HG03139 (cell line): Measurements from ENCODE around the gene WNT4.

Experiments used
- ATAC-seq: cut with Tn5 transposase; IDR thresholded peaks from one replicate; pipeline ENCODE4 v1.9.1; 2021; ENCODE audit not compliant: unreplicated experiment

Gene WNT4

DNA sequence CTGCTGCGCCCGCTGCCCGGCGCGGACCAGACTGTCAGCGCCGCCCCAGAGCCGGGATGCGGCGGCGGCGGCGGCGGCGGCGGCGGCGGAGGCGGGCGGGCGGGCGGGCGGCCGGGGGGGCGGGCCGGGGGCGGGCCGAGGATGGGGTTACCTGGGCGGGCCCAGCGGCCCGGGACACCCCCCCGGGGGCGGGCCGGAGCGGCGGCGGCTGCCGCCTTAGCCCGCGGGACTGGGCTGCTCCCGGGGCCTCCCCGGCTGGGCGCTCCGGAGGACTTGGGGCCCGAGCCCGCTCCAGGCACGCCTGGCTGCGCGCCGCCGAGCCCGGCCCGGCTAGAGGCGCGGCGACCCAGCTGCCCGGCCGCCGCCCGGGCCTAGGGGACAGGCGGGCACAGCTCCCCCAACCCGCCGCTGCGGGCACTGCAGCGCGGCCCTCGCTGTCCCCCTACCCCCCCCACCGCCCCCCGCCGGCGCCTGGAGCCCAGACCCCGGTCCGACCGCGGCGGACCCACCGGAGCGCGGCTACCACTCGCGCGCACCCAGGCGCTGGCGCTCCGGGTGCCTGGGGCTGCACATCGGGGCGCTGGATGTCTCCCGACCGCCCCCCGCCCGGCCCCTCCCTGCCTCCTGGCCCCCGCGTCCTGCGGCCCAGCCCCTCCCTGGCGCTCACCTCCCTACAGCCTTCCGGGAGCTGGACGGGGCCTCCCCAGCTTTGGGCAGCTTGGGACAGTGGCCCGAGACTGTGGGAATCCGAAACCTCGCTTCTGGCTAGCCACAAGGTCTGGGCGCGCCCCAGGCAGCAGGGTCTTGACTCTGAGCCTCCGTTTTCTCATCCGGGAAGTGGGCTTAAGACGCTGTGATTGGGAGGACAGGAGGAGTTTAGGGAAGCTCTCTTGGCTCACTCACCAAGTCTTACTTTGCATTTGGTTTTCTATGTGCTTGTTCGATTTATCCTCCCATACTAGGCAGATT, at the start of gene WNT4:
Gene WNT4 (minus strand): TSS at position 33 of the 969 bp plus-strand sequence. CDS start 175 bp downstream, outside the sequence.
- ATAC-seq: no peak

DNA sequence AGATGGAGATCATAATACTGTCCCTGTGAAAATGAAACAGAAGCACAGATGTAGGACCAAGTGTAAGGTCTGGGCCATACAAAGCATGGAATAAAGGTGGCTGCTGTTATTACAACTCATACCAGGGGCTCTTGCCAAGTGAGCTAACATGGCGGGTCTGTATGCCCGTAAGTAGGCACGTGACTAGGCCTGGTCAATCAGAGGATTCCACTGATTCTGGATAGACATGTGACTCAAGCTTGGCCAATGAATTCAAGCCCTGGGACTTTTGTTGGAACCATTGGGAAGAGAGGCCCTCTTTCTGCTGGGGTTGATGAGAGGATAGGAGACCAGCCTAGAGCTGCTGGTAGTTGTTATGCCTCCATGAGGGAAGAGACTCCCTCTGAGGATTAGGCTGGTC, 47.8 kb upstream of the WNT4 start:
- no peak for ATAC-seq

DNA sequence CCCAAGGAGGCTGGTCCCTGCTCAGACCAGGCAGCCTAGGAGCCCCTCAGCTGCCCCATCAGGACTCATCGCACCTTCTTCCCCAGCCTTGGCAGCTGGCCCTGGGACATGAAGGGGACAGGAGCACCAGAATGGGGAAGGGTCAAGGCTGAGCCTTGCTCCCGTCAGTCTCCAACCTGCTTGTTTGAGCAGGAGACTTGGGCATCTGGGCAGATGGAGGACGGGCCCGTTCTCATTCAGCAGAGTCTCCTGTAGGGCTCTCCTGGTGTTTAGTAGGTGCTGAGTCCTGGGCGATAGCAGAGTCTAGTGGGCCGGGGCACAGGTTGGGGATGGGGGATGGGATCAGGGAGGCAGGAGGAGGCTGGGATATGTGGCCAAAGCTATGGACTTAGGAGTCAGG, 47.4 kb upstream of the WNT4 start:
- ATAC-seq: no peak

DNA sequence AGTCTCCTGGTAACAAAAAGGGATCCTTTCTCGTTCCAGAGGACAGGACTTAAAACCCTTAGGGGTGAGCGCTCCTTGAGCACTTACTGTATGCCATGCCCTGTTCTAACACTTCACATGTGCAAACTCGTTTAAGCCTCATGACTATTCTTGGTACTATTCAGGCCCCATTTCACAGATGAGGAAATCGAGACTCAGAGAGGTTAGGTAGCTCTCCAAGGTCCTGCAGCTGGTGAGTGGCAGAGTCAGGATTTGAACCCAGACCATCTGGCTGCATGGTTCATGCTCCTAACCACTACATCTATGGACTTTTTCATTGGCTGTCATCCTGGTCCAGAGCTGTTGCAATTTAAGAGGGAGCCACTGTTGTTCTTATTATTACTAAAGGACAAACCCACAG, 46.7 kb upstream of the WNT4 start:
- no peak for ATAC-seq

DNA sequence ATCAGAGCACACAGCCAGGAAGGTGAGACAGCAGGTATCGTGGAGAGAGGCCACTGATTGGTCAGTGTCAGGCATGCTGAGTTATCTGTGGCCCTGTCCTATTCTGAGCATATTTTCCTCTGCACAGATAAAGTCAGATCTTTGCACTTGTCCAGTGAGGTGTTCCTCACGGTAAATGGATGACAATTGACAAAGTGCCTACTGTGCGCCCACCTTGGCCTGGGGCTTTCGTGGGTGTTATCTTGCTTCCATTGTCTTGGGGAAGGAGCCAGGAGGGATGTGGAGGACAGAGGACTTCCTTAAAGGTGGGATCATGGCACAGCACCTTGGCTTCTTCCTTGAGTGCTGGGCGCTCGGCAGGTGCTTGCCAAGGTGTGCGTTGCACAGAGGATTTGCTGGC, 46.0 kb upstream of the WNT4 start:
- ATAC-seq: no peak

DNA sequence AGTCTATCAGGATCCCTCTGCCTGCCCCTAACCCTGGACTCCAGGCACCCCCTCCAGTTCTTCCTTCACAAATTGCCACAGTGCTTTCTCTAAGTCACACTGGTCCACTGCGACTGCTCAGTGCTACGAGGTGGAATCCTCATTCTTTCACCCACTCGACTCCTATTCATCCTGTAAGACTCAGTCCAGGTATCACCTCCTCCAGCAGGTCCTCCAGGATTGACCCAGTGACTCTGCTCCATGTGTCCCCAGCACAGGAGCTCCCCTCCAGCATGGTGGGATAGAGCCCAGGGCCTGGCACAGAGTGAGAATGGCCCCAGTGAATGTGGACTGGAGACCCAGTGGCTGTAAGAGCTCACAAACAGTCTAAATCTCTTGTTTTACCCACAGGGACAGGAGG, 45.5 kb upstream of the WNT4 start:
- no peak for ATAC-seq

DNA sequence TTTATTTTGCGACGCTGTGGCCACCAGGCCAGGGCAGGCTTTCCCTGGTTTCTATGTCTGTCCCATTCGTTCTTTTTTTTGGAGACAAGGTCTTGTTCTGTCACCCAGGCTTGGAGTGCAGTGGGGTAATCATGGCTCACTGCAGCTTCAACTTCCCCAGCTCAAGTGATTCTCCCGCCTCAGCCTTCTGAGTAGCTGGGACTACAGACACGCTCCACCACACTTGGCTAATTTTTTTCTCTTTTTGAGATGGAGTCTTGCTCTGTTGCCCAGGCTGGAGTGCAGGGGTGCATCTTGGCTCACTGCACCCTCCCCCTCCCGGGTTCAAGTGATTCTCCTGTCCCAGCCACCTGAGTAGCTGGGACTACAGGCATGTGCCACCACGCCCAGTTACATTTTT, 43.4 kb upstream of the WNT4 start:
- ATAC-seq: no peak

DNA sequence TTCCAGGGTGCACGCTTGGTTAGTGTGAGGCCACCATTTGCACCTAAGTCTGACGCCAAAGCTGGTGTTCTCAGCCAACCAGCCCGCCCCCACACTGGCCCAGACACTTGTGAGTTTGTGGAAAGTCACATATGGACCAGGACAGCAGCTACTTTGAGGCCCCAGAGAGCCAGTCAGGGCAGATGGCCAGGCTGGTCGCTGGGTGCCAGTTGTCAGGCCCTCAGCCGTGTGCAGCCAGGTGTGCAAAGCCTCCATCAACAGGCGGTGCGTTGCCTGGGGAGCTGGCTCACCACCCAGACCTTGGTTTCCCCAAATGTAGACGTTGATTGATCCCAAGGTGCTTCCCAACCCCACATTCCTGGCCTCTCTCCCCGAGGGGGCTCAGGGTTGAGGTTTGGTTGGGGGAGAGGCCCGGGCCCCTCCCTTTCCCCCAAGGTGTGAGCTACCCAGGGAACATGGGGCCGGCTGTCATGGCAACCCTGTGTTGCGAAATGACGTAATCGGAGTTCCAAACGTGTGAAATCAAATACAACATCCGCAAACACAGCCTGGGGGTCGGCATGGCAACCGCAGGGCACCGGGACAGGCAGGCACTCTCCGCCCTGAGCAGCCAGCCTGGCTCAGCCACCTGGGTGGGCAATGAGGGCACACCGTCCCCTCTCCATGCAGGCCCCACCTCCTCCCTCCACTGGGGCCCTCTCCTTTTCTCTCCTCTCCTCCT, 42.2 kb upstream of the WNT4 start:
- no peak for ATAC-seq

DNA sequence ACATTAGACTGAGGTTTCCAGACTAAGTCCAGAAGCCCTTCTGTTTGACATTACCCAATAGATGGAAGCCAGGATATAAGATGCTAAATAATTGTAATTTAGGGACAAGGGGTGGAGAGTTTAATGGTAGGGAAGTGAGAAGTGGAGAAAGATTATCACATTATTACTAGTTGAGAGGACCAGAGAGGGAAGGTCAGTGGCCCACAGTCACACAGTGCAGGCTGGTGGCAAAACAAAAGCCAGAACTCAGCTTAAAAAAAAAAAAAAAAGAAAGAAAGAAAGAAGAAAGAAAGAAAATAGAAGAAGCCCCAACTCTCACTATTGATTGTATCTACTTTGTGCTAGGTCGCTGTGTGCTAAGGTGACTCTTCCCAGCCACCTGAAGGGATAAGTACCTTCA, 41.6 kb upstream of the WNT4 start:
- ATAC-seq: no peak

DNA sequence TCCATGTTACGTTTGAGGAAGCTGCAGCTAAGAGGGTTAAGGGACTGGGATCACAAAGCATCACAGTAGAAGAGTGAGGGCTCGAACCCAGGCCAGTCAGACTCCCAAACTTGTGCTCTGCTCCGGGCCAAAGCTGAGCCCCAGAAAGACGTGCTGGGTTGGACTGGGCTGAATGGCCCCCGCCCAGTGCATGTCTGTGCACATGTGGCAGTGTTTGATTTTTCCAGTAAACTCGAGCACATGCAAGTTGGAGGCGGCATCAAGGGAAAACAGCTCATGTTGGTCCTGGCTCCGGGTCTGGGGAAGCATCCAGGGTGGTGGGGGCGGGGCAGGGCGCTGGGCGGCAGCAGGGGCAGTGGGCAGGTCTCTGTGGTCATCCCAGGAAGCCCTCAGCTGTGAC, 39.8 kb upstream of the WNT4 start:
- ATAC-seq: no peak

DNA sequence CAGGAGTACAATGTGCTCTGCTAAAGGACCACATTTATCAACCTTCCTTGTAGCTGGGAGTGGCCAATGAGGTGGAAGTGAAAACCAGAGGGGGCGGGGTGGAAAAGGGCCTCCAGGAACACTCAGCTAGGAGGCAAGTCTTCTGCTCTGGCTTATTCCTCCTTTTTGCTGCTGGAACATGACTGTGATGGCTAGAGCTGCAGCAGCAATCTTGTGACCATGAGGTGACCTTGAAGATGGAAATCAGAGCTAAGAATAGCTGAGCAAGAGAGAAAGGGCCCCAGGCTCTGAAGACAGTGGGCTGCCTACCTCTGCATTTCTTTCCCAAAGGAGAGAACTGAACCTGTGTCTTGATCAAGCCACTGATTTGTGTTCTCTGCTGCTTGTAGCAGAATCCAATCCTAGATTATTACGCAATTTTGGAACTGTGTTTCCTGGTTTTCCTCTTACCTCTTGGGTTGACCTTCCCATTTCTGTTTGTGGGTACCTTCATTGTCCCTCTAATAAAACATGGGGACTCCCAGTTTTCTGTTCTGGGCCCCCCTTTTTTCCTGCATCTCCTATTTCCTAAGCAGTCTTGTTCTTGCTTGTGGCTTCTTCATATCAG, 36.4 kb upstream of the WNT4 start:
- ATAC-seq: no peak

DNA sequence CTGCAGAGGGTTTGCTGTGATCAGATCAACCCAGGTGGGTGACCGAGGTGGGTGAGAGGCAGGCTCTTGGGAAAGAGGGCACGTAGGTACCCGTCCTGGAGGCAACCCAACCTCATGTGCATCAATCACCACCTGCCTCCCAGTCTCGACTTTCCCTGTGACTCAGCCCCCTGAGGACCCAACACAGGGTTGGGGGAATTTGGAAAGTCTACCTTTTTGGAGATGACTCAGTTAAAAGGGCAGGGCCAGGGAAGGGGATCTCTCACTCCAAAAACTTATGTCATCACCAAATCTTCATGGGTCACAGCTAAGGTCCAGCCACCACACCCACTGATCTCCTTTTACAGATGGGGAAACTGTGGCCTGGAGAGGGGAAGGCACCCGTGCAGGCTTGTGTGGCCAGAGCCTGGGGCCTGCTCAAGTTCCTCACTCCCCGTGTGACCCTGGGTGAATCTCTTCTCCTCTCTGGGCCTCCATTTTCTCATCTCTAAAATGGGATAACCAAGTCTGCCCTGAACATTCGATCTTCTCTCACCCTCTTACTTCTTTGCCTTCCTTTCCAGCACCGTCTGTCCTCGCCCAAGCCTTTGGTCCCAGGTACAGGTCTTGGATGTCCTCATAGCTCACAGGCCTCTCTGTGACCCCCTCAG, 34.6 kb upstream of the WNT4 start:
- ATAC-seq: no peak

DNA sequence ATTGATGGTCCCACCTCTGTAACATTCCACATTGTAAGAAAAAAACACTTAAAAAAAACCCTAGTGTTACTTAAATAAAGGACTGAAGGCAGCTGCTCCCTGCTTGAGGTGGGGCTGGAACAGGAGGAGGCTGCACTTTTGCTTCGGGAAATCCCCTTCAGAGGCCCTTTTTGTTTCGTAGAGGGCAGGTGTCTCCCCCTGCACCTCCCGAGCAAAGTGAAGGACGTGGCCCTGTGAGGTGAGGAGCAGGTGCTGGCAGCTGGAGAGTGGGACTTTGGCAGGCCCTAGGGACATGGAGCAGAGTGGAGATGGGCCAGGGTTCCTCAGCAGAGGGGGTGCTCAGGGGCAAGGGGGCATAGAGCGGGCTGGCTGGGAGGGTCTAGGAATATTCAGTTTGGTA, 33.4 kb upstream of the WNT4 start:
- ATAC-seq: no peak

DNA sequence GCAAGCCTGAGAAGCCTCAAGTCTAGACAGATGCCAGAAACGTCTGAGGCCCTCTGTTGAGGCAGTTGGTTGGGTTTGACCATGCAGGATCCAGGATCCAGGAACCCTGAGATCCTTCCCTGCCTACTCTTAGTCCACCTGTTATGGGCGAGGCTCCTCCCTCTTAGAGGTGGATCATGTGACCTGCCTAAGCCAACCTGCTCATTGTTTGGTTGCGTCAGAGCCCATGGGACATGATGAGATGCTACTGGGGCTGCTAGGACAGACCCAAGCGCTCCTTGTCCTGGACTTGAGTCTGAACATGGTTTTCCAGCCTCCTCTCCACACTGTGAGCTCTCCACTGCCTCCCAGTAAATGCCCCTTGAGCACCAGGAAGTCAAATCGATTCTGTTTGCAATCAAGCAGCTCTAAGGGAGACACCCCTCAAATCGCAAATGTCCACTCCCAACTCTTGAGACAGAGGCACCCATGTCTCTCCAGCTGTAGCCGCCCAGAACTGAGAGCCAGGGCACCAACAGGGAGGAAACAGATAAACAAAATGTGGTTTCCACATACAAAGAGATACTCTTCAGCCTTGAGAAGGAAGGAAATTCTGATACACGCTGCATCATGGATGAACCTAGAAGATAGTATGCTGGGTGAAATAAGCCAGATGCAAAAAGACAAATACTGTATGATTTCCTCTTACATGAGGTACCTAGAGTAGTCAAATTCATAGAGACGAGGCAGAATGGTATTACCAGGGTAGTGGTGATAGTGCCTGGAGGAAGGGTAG, 31.7 kb upstream of the WNT4 start:
- ATAC-seq: no peak

DNA sequence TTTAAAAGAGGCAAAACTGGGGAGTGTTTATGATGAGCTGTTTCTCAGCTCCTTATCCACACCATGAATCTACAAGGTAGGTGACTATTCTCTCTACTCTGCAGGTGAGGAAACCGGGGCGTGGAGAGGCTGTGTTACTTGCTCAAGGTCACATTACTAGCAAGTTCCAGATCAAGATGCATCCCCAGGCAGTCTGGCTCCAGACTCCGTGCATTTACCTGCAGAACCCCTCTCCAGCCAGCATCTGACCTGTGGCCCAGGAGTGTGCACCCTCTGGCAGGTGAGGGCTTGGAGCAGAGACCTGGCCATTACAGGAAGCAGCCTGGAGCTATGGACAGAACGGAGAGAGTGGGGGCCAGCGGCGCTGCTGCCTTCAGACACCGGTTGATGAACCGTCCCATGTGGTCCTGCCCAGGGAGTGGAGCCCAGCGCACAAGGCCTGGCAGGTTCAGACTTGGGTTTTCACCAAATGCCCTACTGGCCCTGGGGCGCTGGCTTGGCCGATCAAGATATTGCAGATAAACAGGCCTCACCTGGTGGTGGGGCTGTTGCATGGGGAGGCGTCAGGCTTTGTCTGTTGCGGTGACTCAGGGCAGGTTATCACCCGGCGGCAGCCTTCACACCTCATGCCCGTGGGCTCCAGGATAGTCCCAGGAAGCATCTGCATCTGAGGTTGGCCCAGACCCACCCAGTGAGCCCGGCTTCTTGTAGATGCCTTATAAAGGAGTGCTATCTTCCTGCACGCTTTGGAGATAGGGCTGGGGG, 29.2 kb upstream of the WNT4 start:
- ATAC-seq: no peak

DNA sequence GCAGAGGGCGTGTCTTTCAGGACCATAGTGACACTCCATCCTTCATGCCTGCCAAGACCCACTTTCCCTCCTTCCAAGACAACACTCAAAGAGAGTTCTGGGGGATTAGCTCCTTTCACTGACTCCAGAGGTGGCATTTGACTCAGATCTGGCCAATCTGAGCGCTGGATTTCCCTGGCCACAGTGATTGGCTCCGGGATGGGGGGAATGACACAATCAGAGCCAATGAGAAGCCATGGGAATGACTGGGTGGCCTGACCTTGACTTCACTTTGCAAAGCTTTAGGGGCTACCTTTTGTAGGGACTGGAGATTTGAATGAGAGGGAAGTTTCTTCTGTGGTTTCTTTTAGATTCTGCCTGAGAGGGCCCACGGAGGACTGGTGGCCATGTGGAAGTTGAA, 26.9 kb upstream of the WNT4 start:
- ATAC-seq: no peak

DNA sequence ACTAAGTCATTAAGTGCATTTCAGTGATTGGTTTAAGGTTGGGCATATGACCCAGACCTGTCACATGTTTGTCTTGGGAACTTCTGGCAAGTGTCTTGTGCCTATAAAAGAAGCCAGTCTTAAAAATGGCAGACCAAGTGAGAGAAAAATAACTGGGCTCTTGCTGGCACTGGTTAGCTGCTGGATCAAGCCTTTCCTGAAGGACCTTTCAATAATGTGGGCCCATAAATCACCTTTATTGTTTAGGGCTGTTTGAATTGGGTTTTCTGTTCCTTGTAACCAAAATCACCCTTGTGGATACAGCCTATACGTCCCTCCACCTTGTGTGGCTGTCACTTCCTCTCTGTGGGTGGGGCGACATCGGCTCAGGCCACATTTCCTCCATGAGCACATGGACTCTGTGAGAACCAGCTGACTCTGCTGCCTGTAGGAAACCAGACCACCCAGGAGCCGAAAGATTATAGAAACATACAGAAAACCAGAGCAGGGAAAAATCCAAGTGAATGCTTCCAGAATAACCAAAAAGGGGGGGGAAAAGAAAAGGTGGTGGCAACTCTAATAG, 25.6 kb upstream of the WNT4 start:
- ATAC-seq: no peak

DNA sequence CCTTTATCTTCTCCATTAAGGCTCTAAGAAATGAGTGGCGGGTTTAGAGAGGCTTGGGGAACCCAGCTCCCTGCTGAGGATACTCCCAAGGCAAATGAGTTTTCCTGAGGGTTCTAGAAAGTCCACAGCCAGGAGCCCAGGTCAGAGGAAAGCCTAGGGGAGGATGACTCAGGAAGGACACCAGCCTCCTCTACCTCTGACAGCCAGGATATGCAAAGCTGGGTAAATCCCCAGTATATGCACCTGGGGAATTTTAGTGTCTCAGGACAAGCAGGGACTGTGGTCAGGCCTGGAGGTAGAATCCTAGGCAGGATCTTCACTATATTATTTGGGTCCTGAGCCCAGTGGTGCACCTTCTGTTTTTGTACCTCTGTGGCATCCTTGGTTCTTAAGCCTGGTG, 23.5 kb upstream of the WNT4 start:
- ATAC-seq: no peak
